ENCODE results near the gene HORMAD2.

DNA sequence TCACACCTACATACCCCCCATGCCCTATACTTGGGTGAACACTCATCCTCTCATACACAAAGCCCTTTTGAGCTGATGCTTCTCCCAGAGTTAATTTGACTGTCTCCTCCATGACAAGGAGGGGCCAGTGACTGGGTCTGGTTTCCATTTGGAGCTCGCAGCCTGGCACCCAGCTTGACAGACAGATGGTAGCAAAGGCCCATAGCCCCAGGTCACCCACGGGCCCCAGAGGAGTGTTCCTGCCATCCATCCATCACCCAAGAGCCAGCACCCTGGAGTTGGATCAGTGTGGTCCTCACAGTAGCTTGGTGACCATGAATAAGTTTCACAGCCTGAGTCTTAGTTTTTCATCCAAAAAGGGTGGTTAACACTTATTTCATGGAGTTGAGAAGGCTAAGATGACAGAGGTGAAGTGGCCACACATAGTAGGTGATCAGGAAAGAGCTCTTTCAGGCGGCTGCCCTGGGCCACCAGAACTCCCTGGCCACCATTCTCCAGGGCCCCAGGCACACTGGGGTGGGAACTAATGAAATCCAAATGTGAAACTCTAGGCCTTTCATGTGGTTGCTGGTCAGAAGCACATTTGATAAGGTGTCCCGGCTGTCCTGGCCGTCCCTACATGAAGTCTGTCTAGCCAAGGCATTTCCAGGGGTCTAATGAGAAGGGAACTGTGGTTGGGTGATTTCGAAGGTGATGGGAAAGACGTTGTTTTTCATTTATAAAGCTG lies 123.9 kb downstream of the HORMAD2 start:
- no peak for TF ChIP-seq POLR2A (IDR thresholded peaks at IDR 0.05; ENCODE audit: low read depth)
- TF ChIP-seq EP300 (IDR thresholded peaks at IDR 0.05), result no peak
- TF ChIP-seq, protein P1, sequence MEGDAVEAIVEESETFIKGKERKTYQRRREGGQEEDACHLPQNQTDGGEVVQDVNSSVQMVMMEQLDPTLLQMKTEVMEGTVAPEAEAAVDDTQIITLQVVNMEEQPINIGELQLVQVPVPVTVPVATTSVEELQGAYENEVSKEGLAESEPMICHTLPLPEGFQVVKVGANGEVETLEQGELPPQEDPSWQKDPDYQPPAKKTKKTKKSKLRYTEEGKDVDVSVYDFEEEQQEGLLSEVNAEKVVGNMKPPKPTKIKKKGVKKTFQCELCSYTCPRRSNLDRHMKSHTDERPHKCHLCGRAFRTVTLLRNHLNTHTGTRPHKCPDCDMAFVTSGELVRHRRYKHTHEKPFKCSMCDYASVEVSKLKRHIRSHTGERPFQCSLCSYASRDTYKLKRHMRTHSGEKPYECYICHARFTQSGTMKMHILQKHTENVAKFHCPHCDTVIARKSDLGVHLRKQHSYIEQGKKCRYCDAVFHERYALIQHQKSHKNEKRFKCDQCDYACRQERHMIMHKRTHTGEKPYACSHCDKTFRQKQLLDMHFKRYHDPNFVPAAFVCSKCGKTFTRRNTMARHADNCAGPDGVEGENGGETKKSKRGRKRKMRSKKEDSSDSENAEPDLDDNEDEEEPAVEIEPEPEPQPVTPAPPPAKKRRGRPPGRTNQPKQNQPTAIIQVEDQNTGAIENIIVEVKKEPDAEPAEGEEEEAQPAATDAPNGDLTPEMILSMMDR (IDR thresholded peaks at IDR 0.05), result no peak
- TF ChIP-seq POLR2AphosphoS5 (IDR thresholded peaks at IDR 0.05), result no peak
